WTC11 (cell line): ENCODE data around the gene MKI67.

Experiments
- CBFB ChIP-seq: sonication (generic); formaldehyde crosslinking; IDR thresholded peaks from 2 replicates; pipeline ENCODE4 v1.8.1; 2022; ENCODE audit warnings: mild to moderate bottlenecking, low read depth, missing genetic modification reagents
- CREB1 ChIP-seq: sonication (generic); formaldehyde crosslinking; IDR thresholded peaks from 2 replicates; pipeline ENCODE4 v1.8.0; 2023; ENCODE audit warnings: mild to moderate bottlenecking, missing genetic modification reagents
- FOXJ3 ChIP-seq: sonication (generic); formaldehyde crosslinking; IDR thresholded peaks from 2 replicates; pipeline ENCODE4 v1.9.0; 2021; ENCODE audit warnings: missing genetic modification reagents, mild to moderate bottlenecking, borderline replicate concordance
- FOXP1 ChIP-seq: sonication (generic); formaldehyde crosslinking; IDR thresholded peaks from 2 replicates; pipeline ENCODE4 v1.8.0; 2022; ENCODE audit warnings: missing genetic modification reagents, mild to moderate bottlenecking, moderate library complexity, borderline replicate concordance
- NFATC4 ChIP-seq: fragments of 250-450 bp; sonication (Bioruptor Pico); IDR thresholded peaks from 2 replicates; pipeline ENCODE4 v1.9.0; 2021; ENCODE audit warnings: mild to moderate bottlenecking
- TF ChIP-seq, protein P1 (sequence below): fragments of 200-600 bp; IDR thresholded peaks from 2 replicates; pipeline ENCODE4 v1.8.0; 2022; ENCODE audit warnings: antibody characterized with exemption
- TF ChIP-seq, protein P2 (sequence below): sonication (generic); formaldehyde crosslinking; IDR thresholded peaks from 2 replicates; pipeline ENCODE4 v1.8.0; 2022; ENCODE audit warnings: mild to moderate bottlenecking, missing genetic modification reagents

DNA sequence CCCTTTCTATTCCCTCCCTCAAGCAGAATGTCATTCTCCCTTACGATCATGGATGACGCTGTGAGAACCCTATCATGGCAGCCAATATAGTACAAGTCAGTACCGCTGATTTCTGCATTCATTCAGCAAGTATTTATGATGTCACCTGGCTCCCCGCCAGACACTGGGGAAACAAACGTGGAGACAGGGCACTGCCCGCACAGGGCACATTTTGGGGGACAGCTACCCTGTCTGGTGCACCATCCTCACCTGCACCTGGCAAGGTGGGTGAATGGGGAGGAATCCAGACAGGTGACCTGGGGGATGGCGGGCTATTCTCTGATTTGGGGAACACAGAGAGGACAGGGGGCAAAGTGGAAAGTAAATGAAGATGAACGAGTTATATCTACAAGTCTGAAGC lies 28.4 kb downstream of the MKI67 start:
- TF ChIP-seq, protein P1, sequence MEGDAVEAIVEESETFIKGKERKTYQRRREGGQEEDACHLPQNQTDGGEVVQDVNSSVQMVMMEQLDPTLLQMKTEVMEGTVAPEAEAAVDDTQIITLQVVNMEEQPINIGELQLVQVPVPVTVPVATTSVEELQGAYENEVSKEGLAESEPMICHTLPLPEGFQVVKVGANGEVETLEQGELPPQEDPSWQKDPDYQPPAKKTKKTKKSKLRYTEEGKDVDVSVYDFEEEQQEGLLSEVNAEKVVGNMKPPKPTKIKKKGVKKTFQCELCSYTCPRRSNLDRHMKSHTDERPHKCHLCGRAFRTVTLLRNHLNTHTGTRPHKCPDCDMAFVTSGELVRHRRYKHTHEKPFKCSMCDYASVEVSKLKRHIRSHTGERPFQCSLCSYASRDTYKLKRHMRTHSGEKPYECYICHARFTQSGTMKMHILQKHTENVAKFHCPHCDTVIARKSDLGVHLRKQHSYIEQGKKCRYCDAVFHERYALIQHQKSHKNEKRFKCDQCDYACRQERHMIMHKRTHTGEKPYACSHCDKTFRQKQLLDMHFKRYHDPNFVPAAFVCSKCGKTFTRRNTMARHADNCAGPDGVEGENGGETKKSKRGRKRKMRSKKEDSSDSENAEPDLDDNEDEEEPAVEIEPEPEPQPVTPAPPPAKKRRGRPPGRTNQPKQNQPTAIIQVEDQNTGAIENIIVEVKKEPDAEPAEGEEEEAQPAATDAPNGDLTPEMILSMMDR, result no peak
- TF ChIP-seq, protein P2, sequence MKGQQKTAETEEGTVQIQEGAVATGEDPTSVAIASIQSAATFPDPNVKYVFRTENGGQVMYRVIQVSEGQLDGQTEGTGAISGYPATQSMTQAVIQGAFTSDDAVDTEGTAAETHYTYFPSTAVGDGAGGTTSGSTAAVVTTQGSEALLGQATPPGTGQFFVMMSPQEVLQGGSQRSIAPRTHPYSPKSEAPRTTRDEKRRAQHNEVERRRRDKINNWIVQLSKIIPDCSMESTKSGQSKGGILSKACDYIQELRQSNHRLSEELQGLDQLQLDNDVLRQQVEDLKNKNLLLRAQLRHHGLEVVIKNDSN (CRISPR knock-in tag), result no peak
- TF ChIP-seq CBFB (CRISPR knock-in tag) (no peak), FOXP1 (CRISPR knock-in tag) (no peak), CREB1 (CRISPR knock-in tag) (no peak), NFATC4 (CRISPR knock-in tag) (no peak), FOXJ3 (no peak)
